SU-DHL-6 (cell line): ENCODE measurements around the gene TJP1.

Source experiments
- CTCF ChIP-seq: fragments of 200-600 bp; sonication (generic); IDR thresholded peaks from one replicate; pipeline ENCODE4 v1.5.1; 2017; ENCODE audit warnings: antibody characterized with exemption, mild to moderate bottlenecking, low read length, moderate library complexity; ENCODE audit not compliant: insufficient read depth, poor library complexity, severe bottlenecking
- EZH2phosphoT487 ChIP-seq: fragments of 200-600 bp; sonication (generic), shearing (Covaris generic); conservative IDR thresholded peaks from 2 replicates; pipeline ENCODE4 v1.6.1; 2018; ENCODE audit warnings: mild to moderate bottlenecking, antibody characterized with exemption, low read length, moderate library complexity, mixed read lengths

- no peak for TF ChIP-seq CTCF
- no peak for TF ChIP-seq EZH2phosphoT487
These were observed 90.4 kb downstream of the TJP1 start for GRCh38 chr15:29731865-29732264.
